Esophagus squamous epithelium (tissue), 5 donors: Measurements from ENCODE around the gene PRUNE2. TPM values are rescaled to one million over a fixed set of nuclear protein-coding genes. Genes with fewer than 3 reads are reported as not detected.
A peak's percentile ranks its signal among the peaks of the same experiment; 100 is the strongest.

Source experiments
- DNase-seq: peaks from one replicate; lab custom pipeline; 2025; lab: John Stamatoyannopoulos, UW
- H3K27ac ChIP-seq, 4 donors: fragments of 200-600 bp; sonication (generic); one replicate each; pipeline ENCODE4 v1.5.1; 2016 to 2019; ENCODE audit warnings: mild to moderate bottlenecking in 1 of 4
- H3K27me3 ChIP-seq, 4 donors: fragments of 200-600 bp; sonication (generic); 1 replicate in 3 of 4; 2 replicates in 1 of 4; pipeline versions ENCODE4 v1.5.1 to v1.6.0; 2017 to 2021; ENCODE audit warnings: antibody characterized with exemption in 1 of 4
- H3K36me3 ChIP-seq, 3 donors: fragments of 200-600 bp; sonication (generic); one replicate each; pipeline ENCODE4 v1.5.1; 2016 to 2019
- H3K4me1 ChIP-seq, 3 donors: fragments of 200-600 bp; sonication (generic); one replicate each; pipeline ENCODE4 v1.5.1; 2017 to 2019
- H3K4me3 ChIP-seq, 4 donors: fragments of 200-600 bp; sonication (generic); 1 replicate in 3 of 4; 2 replicates in 1 of 4; pipeline ENCODE4 v1.5.1; 2016 to 2019; ENCODE audit warnings: mild to moderate bottlenecking in 2 of 4, moderate library complexity in 1 of 4
- H3K9me3 ChIP-seq, 3 donors: fragments of 200-600 bp; sonication (generic); one replicate each; pipeline ENCODE4 v1.5.1; 2016 to 2019
- CTCF ChIP-seq, 6 experiments: fragments of 450-650 bp in 4 of 6; fragments of 200-600 bp in 2 of 6; sonication (generic) in 2 of 6; IDR thresholded peaks; one replicate each; pipeline ENCODE4 v1.5.1; 2016 to 2019; ENCODE audit warnings: antibody characterized with exemption in 6 of 6, mild to moderate bottlenecking in 4 of 6, moderate library complexity in 4 of 6
- POLR2A ChIP-seq, 4 donors: fragments of 450-650 bp; IDR thresholded peaks; one replicate each; pipeline ENCODE4 v1.6.1; 2017; ENCODE audit warnings: antibody characterized with exemption in 4 of 4, mild to moderate bottlenecking in 4 of 4, moderate library complexity in 3 of 4
- WGBS, 2 donors: methylation state at CpG; one replicate each; pipeline ENCODE4 v1.1.5; 2018; 5-methylcytosine and 5-hydroxymethylcytosine counted together
- intact Hi-C: fragments of 100-400 bp; cut with DNase I; formaldehyde crosslinking; loops from one replicate; pipeline ENCODE4 v1.15.0; 2022
- total RNA-seq, 4 donors: library from RNA; depleted of rRNA; stranded (reverse); fragments of >200 nt; gene quantifications; one replicate each; pipeline ENCODE4 v1.1.0, GENCODE V29; 2016
- donor health status: DM: yes; HTN: yes; CAD: no.

The PRUNE2 gene
- total RNA-seq, 4 donors from 2014 or later: 9.9 to 126 (median 26.7) TPM

- H3K9me3 ChIP-seq: no peaks in the 10 kb centered on the region
- H3K4me3 ChIP-seq: no peak within 1 kb of the TSS
- no peak for DNase-seq
- intact Hi-C loops: no loop called here
- peaks cover 0 to 4% (median 0%) of the 10 kb centered on the region in 3 donors for H3K4me1 ChIP-seq
- no peaks in the 10 kb centered on the region for H3K36me3 ChIP-seq
- 88 to 93% methylated on average over 4 of the region's 4 CpGs for WGBS, 2 donors
- H3K27ac ChIP-seq: no peak within 1 kb of the TSS
- no peaks in the 10 kb centered on the region for H3K27me3 ChIP-seq
- TF ChIP-seq POLR2A (IDR thresholded peaks at IDR 0.05) (no peak), CTCF (IDR thresholded peaks at IDR 0.05) (no peak)
Measured at GRCh38 chr9:76764138-76764537, 141.8 kb downstream of the PRUNE2 start, which contains the start of gene PCA3. TSS of gene PCA3 (plus strand) at chr9:76764438.

- DNase-seq: no peak
- Histone ChIP-seq H3K4me3 (no peak overlapping the region), H3K27ac (no peak overlapping the region), H3K9me3 (no peaks in the 10 kb centered on the region), H3K27me3 (no peaks in the 10 kb centered on the region), H3K4me1 (peaks cover 0 to 4% (median 0%) of the 10 kb centered on the region in 3 donors), H3K36me3 (no peaks in the 10 kb centered on the region)
- intact Hi-C loops: no loop called here
- peak in 1 of 6 experiments; percentile 13 for TF ChIP-seq CTCF (IDR thresholded peaks at IDR 0.05)
- no peak for TF ChIP-seq POLR2A (IDR thresholded peaks at IDR 0.05)
- 7 to 13% methylated on average over 1 of the region's 1 CpG for WGBS, 2 donors
Measured at GRCh38 chr9:76761448-76761847, 144.5 kb downstream of the PRUNE2 start.

- 37% methylated on average over 6 of the region's 6 CpGs; no CpG with 5 or more reads in 1 of the 2 donors for WGBS, 2 donors
- intact Hi-C loops: no loop called here
Measured at GRCh38 chr9:76759732-76760131, 146.2 kb downstream of the PRUNE2 start.

GRCh38 chr9:76758476-76758875 lies 147.4 kb downstream of the PRUNE2 start:
- Histone ChIP-seq H3K4me1 (peaks cover 0 to 4% (median 0%) of the 10 kb centered on the region in 3 donors), H3K4me3 (no peak overlapping the region), H3K9me3 (no peaks in the 10 kb centered on the region), H3K36me3 (no peaks in the 10 kb centered on the region), H3K27me3 (no peaks in the 10 kb centered on the region), H3K27ac (no peak overlapping the region)
- no peak for TF ChIP-seq CTCF (IDR thresholded peaks at IDR 0.05)
- no peak for TF ChIP-seq POLR2A (IDR thresholded peaks at IDR 0.05)
- DNase-seq: no peak
- 50 to 51% methylated on average over 4 of the region's 4 CpGs for WGBS, 2 donors
- intact Hi-C loops: no loop called here

More at GRCh38 chr9:76759732-76760131, 146.2 kb downstream of the PRUNE2 start:
- TF ChIP-seq CTCF (IDR thresholded peaks at IDR 0.05): no peak
- no peak for TF ChIP-seq POLR2A (IDR thresholded peaks at IDR 0.05)
- H3K36me3 ChIP-seq: no peaks in the 10 kb centered on the region
- no peak for DNase-seq
- no peaks in the 10 kb centered on the region for H3K27me3 ChIP-seq
- no peak overlapping the region for H3K27ac ChIP-seq
- H3K4me1 ChIP-seq: peaks cover 0 to 4% (median 0%) of the 10 kb centered on the region in 3 donors
- no peak overlapping the region for H3K4me3 ChIP-seq
- H3K9me3 ChIP-seq: no peaks in the 10 kb centered on the region

- Histone ChIP-seq H3K9me3 (no peaks in the 10 kb centered on the region), H3K4me3 (no peak overlapping the region), H3K27ac (no peak overlapping the region), H3K27me3 (no peaks in the 10 kb centered on the region), H3K4me1 (peaks cover 0 to 4% (median 0%) of the 10 kb centered on the region in 3 donors), H3K36me3 (no peaks in the 10 kb centered on the region)
- WGBS, 2 donors: 62 to 65% methylated on average over 3 of the region's 3 CpGs
- intact Hi-C loops: no loop called here
- TF ChIP-seq CTCF (IDR thresholded peaks at IDR 0.05): no peak
- no peak for TF ChIP-seq POLR2A (IDR thresholded peaks at IDR 0.05)
- no peak for DNase-seq
Measured at GRCh38 chr9:76756941-76757673, 148.8 kb downstream of the PRUNE2 start.
